HG03045 (cell line): ENCODE data around the gene DCBLD2.
A peak's percentile ranks its signal among the peaks of the same experiment; 100 is the strongest.

Experiments used
- ATAC-seq: cut with Tn5 transposase; IDR thresholded peaks from one replicate; pipeline ENCODE4 v1.9.1; 2021; ENCODE audit warnings: mild to moderate bottlenecking, moderate library complexity; ENCODE audit not compliant: unreplicated experiment

DCBLD2 gene

GRCh38 chr3:98901392-98902350 lies at the start of gene DCBLD2:
Gene DCBLD2, minus strand, starts transcription at chr3:98901695. Its CDS starts 369 bp downstream, at chr3:98901326.
- ATAC-seq, result peak; percentile 100

DNA sequence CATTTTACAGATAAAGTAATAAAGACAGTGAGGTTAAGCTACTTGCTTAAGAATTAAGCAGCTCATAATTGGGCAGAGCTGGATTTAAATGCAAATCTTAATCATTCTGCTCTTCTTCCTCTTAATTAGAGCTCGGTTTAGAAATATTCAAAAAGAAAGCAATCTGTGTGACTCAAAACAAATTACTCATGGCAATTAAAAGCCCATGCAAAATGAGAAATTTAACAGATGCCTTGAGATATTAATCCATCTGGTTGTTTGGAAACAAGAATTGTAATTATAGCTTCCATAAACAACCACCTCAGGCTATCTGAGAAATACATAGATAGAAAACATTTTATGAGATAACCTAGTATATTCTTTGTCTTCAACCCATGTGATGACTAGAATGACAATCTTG lies 44.2 kb upstream of the DCBLD2 start:
- ATAC-seq, result no peak

DNA sequence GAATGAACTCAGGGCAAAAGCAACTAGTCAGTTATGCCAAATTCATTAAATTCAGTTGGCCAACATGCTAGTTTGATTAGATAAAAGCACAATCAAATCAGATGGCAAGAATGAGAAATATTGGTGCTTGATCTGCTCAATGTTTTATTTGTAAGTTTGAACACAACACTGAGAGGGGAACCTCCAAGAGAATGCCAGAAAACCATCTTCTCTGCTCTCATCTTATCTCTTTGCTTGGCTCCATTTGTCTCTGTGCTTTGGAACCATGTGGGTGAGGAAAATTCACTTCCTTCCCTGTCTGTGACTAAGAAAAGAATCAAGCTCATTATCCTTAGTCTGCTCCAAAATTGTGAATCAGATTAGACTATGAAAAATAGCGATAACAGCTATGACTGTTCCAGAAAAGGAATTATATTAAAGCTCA lies 43.6 kb upstream of the DCBLD2 start:
- ATAC-seq, result no peak

DNA sequence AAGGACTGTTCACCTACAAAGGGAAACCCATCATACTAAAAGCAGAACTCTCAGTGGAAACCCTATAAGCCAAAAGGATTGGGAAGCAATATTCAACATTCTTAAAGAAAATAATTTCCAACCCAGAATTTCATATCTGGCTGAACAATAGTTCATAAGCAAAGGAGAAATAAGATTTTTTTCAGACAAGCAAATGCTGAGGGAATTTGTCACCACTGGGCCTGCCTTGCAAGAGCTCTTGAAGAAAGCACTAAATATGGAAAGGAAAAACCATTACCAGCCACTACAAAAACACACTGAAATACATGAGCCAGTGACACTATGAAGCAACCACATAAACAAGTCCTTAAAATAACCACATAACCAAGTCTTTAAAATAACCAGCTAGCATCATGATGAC lies 28.9 kb upstream of the DCBLD2 start:
- no peak for ATAC-seq

DNA sequence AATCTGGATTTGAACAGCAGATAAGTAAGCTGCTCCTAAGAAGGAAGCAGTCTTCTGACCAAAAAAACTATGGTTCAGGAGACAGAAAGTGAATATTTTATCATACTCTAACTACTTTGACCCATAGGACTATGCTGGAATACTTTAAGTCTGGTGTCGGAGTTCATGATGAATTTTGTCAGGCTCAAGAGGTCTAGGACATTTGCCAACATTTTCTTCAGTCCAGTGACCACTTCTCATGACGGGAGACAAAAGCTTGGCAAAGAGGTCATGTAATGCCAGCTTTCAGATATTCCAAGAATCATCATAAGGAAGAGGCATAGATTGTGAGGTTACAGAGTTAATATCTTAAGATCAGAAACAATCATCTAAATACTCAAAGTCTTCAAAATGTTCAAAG lies 20.5 kb upstream of the DCBLD2 start:
- ATAC-seq, result no peak

DNA sequence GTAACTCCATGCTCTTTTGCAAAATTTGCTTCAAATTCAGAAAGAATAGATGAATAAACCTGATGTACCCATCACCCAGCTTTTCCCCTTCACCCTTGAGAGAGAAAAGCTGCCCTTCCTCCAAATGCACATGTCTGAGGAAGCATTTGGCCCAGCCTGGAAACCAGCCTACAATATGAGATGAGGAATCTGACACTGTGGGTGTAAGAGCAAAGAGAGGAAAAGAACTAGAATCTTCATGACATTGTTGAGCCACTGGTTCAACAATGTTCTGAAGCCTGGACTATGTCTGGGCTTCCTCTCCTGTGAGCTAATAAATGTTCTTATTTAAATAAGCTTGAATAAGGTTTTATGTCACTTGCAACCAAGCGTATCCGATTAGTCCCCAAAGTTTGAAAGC lies 18.7 kb upstream of the DCBLD2 start:
- no peak for ATAC-seq

DNA sequence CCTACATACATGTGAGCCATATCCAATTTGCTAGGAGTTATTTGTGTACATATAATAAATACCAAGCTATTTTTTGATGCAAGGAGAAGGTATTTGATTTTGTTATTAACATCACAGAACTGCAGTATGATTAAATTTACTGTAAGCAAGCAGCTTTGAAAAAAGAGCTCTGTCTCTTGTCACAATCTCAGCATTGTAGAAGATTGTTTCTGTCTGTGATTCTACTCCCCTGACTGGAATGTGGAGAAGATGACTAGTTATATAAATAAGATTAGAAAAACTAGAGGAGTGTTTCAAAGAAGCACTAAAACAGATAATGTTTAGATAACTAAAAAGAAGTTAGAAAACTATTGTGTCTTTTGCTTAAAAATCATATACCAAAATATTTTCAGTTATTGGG lies 17.1 kb upstream of the DCBLD2 start:
- ATAC-seq, result no peak

DNA sequence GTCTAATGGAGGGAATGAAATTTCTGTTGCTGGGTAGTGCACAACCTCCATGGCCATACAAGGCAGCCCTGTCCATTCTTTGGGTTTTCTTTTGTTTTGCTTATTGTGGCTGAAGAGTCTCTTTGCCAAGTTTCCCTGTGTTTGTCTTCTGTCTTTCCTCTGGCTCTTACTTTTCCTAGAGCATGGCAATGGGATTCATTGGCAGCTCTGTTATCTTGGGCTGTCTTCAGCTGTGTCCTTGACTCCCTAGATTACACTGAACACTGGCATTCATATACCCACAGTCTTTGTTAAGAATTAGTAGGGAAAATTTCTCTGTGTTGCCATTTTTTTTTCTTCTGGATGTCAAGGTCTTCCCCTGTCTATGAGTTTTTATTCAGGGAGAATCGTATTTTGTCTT lies 16.1 kb upstream of the DCBLD2 start:
- ATAC-seq, result no peak

DNA sequence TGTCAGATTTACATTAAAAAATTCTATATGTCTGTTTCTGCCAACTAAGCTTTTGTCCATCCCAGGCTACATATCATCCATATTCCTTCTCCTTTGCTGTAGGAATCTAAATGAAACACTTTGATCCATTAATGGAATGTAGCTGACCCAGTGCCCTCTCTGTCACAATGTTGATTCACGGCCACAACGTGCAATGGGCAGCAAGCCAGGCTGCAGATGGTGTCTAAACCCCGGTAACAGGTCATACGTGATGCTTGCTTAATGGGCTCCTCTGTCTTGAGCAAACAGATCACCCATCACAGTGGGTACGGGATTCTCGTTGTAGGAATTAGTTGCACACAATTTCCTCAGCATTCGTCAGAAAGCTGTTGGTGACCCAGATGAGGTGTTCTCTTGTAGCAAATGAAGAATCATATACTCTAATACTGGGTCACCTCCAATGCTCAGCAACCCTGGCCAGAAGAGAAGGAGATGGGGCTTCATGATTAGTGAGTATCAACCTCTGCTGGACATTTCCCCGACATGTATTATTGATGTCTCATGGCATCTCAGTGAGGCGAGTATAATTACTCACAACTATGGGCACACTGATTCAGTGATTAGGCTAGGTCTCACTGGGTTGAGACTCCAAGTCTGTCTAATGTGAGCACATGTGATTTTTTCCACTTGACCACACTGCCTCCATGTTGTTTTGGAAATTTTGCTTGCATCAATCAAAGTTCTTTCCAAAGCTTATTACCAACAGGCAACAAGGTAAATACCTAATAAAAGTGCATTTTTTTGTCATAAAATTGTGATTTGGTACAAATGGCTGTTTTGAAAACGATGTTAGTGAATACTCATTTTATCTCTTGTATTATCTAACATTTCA lies 12.9 kb upstream of the DCBLD2 start:
- ATAC-seq, result no peak

DNA sequence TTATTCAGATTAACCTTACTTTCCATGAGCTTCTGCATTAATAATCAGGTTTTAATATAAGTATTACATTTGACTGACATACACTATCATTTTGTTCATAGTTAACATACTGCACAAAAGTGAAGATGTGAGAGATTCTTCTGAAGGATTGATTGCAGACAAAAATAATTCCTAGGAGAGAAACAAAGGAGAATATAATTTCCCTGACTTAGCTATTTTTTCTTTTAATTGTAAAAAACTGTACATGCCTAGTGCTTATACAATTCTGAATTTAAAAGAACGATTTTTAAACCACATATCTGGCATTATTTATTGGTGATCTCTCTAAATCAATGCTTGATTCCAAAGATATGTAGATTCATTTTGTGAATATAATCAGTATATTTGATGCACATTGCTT lies 11.0 kb upstream of the DCBLD2 start:
- no peak for ATAC-seq

DNA sequence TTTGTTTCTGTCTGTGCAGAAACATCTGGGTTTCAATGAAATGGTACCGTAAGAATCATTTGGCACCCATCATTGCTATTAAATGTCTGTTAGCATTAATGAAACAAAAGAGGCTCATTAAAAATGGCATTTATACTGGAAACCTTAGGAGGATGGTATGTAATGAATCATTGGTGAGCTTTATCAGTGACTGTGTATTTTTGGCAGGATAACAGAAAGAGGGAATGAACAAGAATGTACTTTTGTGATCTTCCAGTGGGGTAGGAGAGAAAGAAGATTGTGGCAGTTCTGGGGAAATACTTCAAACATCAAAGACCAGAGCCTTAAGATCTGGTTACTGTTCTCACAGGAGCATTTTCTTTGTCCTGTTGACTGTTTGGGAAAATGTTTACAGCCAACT lies 4.7 kb upstream of the DCBLD2 start:
- no peak for ATAC-seq

DNA sequence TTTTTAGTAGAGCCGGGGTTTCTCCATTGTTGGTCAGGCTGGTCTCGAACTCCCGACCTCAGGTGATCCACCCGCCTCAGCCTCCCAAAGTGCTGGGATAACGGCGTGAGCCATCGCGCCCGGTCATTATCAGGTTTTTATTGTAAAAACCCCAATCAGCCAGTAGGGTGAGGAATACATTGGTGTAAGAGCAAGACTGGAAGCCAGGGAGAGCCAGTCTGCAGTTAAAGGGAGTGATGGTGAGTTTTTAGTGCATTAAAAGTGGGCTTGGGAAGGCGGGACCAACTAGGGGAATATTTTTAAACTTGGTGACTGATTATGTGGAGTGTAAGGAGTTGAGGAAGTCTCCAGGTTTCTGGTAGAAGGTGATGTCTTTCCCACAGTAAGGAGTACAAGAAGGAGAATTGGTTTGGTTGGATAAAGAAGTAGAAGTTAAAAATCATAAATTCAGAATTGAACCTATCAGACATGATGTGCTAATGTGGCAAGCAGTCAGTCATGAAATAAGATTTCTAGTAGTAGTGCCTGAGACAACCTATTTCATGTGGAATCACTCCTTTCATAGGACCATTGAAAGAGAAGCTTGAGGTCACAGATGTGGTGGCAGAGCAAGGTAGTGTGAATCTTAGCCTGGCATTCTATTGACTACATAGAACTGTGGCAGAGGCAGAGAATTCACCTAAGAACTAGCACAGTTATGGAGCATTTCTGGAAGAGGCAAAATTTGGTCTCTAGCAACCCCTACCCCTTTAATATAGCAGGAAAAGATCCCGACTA lies 2.4 kb upstream of the DCBLD2 start:
- no peak for ATAC-seq

GRCh38 chr3:98903099-98903498 lies 1.6 kb upstream of the DCBLD2 start:
- ATAC-seq, result no peak

DNA sequence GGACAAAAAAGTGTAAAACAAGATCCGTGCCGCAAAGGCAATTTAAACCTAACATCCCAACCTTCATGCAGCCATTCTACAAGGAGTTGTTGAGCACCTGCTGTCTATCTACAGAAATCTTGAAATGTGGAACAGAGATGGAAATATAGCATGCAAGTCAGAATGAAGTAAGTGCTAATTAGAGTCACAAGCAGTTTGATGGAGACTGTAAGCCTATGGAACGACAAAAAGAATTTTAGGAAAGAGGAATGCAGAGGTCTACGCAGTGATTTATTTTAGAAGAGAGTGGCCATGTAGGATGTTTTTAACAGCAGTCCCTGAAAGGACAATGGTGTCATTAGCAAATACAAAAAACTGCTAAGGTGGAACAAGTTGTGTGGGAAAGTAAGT lies 851 bp upstream of the DCBLD2 start:
- ATAC-seq, result no peak

GRCh38 chr3:98901119-98901391 lies 440 bp downstream of the DCBLD2 start:
- ATAC-seq, result peak; percentile 28

DNA sequence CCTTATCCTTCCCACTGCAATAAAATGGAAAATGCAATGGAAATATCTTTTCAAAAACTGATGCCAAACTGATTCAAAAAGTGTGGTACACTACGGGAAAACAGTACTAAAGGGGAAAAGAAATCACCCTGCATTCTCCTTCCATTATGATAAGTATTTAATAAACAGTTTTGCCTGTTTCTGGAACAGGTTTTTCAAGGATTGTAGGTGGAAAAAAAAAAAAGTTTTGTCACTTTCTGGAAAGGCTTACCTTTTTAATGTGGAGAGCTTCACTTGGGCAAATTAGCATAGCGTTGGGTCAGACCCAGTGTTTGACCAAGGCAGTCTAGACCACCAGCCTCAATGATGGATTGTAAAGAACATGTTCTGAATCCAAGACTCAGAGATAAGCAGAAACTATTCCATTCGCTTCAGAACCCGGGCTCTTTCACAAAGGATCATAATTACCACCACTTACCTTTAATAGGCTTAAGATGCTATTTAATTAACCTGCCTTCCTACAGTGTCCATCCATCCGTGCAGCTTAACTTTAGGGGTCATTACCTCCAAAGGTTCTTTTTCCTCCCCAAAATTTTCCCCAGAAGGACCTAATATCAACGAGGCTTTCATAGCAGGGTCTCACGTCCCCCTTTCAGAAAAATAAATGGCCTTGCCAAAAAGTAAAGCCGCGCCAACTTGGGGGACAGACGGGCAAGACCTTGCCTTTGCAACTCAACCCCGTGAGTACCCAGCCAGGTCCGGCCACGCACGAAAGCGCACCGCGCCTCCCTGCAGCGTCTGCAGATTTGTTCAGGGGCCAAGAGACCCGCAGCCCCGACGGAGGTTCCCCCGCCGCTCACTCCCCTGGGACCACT lies 1.0 kb downstream of the DCBLD2 start:
- ATAC-seq, result no peak

DNA sequence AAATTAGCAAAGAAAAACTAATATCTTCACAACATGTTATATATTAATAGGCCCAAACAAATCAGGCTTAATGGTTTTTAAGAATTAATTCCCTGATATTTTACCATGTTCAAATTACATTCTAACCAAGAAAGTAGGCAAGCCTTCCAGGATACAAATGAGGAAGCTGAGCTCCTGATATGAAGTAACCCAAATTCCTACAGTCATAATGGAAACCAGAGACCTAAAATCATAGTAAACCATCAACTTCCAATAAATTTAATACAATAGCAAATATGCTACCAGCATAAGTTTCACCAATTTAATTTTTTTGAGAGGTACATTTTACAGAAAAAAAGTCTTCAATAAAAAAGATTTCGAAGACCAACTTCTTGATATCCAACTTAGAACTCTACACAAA lies 3.8 kb downstream of the DCBLD2 start:
- no peak for ATAC-seq

GRCh38 chr3:98894791-98895576 lies 6.5 kb downstream of the DCBLD2 start:
- ATAC-seq, result no peak

DNA sequence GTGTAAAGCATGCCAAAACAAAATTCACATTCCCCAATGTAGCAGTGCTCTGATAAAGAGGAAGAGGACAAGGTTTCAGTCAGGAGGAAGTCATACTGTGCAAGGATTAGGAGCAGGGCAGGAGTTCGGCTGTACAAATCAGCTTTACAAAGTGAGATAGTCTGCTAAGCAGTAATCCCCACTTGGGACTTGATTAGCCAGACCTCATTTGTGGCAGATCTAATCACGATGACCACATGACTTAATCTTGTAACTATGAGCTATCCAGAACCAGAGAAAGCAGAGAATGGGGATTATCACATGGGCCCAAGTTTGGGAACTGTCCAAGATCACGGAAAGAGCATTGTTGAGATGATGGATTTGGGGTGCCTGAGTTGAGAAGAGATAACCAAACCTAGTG lies 7.8 kb downstream of the DCBLD2 start:
- no peak for ATAC-seq

- ATAC-seq, result no peak
Observed at GRCh38 chr3:98892263-98892662, 9.2 kb downstream of the DCBLD2 start.
